IPS-15b (cell line): ENCODE results near the gene A4GNT.
"Not testable (repeated sequence)": the region's sequence is repeated elsewhere in the genome, so short reads cannot be mapped to it uniquely, and the experiment has no call there.

ENCODE experiments used
- H3K27me3 ChIP-seq: one replicate; pipeline ENCODE4 v1.6.1; 2013; ENCODE audit warnings: low read length; ENCODE audit not compliant: control insufficient read depth, insufficient read depth
- H3K36me3 ChIP-seq: one replicate; pipeline ENCODE4 v1.6.1; 2013; ENCODE audit warnings: low read length; ENCODE audit not compliant: control insufficient read depth, insufficient read depth
- H3K4me1 ChIP-seq: one replicate; pipeline ENCODE4 v1.6.1; 2013; ENCODE audit warnings: mild to moderate bottlenecking, low read length; ENCODE audit not compliant: control insufficient read depth, insufficient read depth
- H3K4me3 ChIP-seq: one replicate; pipeline ENCODE4 v1.5.1; 2013; ENCODE audit warnings: low read depth, low read length
- H3K9ac ChIP-seq: one replicate; pipeline ENCODE4 v1.6.1; 2013; ENCODE audit warnings: low read depth, mild to moderate bottlenecking, low read length
- H3K9me3 ChIP-seq: one replicate; pipeline ENCODE4 v1.6.1; 2013; ENCODE audit warnings: mild to moderate bottlenecking, low read length; ENCODE audit not compliant: control insufficient read depth, insufficient read depth

The A4GNT gene

DNA sequence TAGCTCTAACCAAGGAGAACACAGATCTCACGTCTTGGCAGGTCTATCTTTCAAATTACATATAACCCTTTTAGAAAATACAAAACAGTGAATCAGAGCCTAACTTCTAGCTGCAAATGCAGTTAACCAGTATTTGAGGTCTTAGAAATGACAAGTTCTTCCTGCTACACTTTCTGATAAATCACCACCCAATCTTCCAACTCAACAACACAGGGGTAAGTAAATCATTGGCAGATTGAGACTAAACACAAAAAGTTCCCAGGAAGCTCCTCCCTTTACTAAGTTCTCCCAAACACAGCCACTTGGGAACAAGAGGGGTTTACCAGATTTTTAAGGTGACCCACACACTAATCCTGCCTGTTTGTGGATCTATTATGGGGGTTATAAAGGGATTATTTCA, at the start of gene A4GNT:
Gene A4GNT (minus strand): TSS at position 152 of the 400 bp plus-strand sequence. CDS start 1,134 bp downstream, outside the sequence.
- no peak within 1 kb of the TSS for H3K9ac ChIP-seq
- no peak within 1 kb of the TSS for H3K4me3 ChIP-seq
- H3K36me3 ChIP-seq, result no peaks in the 10 kb centered on the region
- H3K27me3 ChIP-seq, result no peaks in the 10 kb centered on the region
- no peaks in the 10 kb centered on the region for H3K9me3 ChIP-seq
- no peaks in the 10 kb centered on the region for H3K4me1 ChIP-seq

DNA sequence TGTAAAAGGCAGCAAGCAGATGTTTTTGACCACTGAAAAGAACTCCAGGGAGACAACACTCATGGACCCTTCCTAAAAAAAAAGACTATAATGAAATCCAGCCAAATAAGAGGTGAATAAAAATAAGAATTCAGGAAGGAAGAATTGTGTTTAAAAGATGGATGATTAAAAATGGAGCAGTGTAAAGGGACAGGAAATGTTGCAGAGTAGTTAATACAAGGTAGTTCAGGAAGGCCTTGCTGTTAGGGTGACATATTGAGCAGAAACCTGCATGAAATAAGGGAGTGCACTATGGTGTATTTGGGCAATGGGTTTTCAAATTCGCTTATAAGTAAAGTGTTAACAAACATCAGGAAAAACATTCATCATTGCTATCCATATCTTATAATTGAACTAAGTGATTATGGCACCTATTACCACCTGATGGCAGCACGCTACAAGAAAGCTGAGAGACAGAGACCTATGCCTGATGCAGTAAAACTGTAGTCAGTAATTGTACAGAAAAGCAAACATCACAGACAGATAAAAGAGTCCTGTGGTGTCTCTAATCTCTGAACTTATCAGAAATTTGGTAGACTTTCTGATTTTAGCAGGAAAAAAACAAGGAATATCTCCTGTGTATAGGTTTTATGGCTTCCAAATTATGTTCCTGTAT, 48.3 kb upstream of the A4GNT start:
- H3K4me1 ChIP-seq, result no peaks in the 10 kb centered on the region
- no peak overlapping the region for H3K4me3 ChIP-seq
- H3K27me3 ChIP-seq, result peaks cover 8% of the 10 kb centered on the region
- H3K9me3 ChIP-seq, result no peaks in the 10 kb centered on the region
- H3K9ac ChIP-seq, result no peak overlapping the region
- H3K36me3 ChIP-seq, result no peaks in the 10 kb centered on the region

DNA sequence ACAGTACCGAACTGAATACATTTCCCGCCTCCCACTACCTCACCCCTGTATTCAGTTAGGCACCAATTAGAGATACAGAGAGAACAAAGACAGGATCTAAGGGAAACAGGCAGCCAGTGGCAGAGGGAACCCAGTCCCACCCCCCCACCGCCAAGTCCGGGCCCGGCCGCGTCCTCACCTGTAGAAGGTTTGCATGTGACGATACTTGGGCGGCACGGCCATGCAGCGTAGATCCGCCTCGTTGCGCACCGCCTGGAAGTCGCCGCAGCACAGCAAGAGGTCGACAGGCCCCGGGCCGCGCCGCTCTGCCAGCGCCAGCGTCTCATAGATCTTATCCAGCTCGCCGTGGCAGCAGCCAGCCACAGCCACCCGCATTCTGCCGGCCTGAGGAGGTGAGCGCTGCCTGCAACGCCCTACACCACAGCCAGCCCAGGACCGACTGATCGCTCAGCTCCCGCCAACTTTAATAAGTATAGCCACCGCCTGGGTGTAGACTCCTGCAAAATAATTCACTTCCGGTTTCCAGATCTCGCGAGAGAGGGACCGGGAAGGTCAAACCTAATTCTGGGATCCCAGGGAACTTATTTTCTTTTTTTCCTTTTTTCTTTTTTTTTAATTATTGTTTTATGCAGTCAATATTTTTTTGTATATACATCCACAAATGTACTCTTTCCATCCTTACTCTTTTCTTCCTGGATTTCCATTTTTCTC, 42.4 kb upstream of the A4GNT start, which contains the start of gene DBR1:
Gene DBR1 (minus strand): TSS at position 501 of the 711 bp plus-strand sequence. CDS start 126 bp downstream, at position 375.
- Histone ChIP-seq H3K27me3 (no peaks in the 10 kb centered on the region), H3K9me3 (no peaks in the 10 kb centered on the region), H3K9ac (peak within 1 kb of the TSS; percentile 91), H3K36me3 (peaks cover 3% of the 10 kb centered on the region), H3K4me3 (peak within 1 kb of the TSS; percentile 91), H3K4me1 (no peaks in the 10 kb centered on the region)

DNA sequence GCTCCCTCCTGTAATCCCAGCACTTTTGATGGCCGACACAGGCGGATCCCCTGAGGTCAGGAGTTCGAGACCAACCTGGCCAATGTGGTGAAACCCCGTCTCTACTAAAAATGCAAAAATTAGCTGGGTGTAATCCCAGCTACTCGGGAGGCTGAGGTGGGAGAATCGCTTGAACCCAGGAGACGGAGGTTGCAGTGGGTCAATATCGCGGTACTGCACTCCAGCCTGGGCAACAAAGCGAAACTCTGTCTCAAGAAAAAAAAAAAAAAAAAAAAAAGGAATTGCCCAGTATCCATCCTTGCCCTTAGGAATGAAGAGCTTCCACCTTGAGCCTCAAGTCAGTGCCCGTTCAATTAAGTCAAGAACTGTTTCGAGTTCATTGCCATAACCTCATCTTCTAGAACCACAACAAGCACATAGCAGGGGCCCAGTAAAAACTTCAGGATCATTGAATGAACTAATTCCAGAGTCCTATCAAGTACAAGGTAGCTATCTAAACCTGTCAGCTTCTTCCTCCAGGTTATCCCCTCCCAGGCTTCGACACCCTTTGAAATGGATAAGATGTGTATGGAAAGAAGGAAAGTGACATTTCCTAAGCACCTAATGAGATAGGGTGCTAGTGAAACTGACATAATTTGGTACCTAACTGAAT, 41.7 kb upstream of the A4GNT start:
- Histone ChIP-seq H3K36me3 (peaks cover 6% of the 10 kb centered on the region), H3K9me3 (no peaks in the 10 kb centered on the region), H3K4me1 (no peaks in the 10 kb centered on the region), H3K4me3 (peak overlapping the region; percentile 91), H3K9ac (peak overlapping the region; percentile 91), H3K27me3 (no peaks in the 10 kb centered on the region)

DNA sequence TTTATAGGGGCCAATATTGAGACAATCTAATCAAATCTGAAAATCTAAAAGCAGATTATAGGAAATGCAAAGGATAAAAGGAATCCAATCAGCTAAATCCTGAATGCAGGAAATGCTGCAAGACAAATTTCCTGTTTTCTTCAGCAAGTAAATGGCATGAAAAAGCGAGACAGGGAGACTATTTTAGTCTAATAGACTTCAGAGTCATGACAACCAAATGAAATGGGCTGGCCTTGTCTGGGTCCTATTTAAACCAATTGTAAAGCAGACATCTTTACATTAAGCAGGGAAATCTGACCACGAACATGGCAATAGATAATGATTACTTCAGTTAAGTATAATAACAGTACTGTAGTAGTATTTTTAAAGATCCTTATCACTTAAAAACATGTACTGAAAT, 40.4 kb upstream of the A4GNT start:
- Histone ChIP-seq H3K4me3 (no peak overlapping the region), H3K9me3 (no peaks in the 10 kb centered on the region), H3K9ac (no peak overlapping the region), H3K4me1 (no peaks in the 10 kb centered on the region), H3K27me3 (no peaks in the 10 kb centered on the region), H3K36me3 (peaks cover 9% of the 10 kb centered on the region)

DNA sequence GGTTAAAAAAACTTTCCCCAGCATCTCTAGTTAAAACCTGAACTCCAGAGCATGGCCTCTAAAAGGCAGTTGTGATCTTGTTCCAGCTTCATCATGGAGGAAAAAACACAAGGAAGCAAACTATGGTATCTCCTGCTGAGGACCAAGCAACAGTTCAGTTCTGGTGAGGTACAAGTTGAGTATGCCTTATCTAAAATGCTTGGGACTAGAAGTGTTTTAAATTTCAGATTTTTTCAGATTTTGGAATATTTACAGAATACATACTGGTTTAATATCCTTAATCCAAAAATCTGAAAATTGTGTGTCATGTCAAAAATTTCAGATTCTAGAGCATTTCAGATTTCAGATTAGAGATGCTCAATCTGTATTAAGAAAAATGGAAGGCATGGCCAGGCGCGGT, 32.9 kb upstream of the A4GNT start:
- H3K9ac ChIP-seq, result no peak overlapping the region
- no peaks in the 10 kb centered on the region for H3K4me1 ChIP-seq
- H3K9me3 ChIP-seq, result no peaks in the 10 kb centered on the region
- H3K27me3 ChIP-seq, result no peaks in the 10 kb centered on the region
- H3K4me3 ChIP-seq, result no peak overlapping the region
- peaks cover 16% of the 10 kb centered on the region for H3K36me3 ChIP-seq

DNA sequence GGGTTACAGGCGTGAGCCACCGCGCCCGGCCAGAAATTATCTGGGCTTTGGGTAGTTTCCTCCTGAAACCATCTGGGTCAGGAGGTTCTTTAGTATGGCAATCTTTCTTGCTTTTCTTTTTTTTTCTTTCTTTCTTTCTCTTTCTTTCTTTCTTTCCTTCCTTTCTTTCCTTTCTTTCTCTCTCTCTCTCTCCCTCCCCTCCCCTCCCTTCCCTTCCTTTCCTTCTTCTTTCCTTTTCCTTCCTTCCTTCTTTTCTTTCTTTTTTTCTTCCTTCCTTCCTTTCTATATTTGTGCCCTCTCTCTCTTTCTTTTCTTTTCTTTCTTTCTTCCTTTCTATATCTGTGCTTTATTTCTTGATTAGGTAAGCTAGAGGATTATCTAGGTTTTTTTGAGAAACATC, 25.6 kb upstream of the A4GNT start:
- Histone ChIP-seq H3K4me1 (no peaks in the 10 kb centered on the region), H3K36me3 (peaks cover 3% of the 10 kb centered on the region), H3K4me3 (no peak overlapping the region), H3K9me3 (no peaks in the 10 kb centered on the region), H3K9ac (no peak overlapping the region), H3K27me3 (no peaks in the 10 kb centered on the region)

DNA sequence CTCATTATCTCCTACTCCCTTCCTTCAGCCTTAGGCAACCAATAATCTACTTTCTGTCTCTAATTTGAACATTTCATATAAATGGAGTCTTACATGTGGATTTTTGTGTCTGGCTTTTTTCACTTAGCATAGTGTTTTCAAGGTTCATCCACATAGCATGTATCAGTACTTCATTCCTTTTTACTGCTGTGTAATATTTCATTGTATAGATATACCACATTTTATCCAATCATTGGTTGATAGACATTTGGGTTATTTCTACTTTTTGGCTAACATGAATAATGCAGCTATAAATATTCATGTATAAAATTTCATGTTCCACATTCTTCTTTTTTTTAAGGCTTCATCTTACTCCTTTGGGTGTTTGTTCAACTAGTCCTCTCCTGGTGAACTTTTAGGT, 22.3 kb upstream of the A4GNT start:
- no peaks in the 10 kb centered on the region for H3K9me3 ChIP-seq
- H3K36me3 ChIP-seq, result no peaks in the 10 kb centered on the region
- no peaks in the 10 kb centered on the region for H3K27me3 ChIP-seq
- H3K9ac ChIP-seq, result no peak overlapping the region
- H3K4me1 ChIP-seq, result no peaks in the 10 kb centered on the region
- H3K4me3 ChIP-seq, result no peak overlapping the region

DNA sequence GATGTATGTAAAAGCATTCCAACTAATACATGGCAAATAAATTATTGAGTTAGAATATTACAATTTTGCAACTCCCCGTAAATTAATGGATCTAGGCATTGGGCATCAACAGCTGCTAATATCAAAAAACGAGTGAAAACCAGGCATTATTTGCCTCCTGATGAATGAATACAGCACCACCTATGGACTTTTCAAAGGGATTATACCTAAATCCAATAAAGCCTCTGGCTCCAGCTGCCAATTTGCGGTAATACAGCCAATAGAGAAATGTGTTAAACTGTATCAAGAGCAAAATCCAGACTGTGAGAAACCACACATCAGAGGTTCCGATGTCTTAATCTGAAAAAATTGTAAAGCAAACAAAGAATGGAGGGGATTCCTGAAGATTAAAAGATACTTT, 16.3 kb upstream of the A4GNT start:
- Histone ChIP-seq H3K9me3 (no peaks in the 10 kb centered on the region), H3K36me3 (no peaks in the 10 kb centered on the region), H3K4me3 (no peak overlapping the region), H3K27me3 (no peaks in the 10 kb centered on the region), H3K9ac (no peak overlapping the region), H3K4me1 (no peaks in the 10 kb centered on the region)

DNA sequence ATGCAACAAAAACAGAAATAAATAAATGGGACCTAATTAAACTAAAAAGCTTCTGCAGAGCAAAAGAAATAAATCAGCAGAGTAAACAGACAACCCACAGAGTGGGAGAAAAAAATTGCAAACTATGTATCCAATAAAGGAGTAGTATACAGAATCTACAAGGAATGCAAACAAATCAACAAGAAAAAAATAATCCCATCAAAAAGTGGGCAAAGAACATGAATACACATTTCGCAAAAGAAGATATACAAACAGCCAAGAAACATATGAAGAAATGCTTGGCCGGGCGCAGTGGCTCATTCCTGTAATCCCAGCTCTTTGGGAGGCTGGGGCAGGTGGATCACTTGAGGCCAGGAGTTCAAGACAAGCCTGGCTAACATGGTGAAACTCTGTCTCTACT, 10.0 kb upstream of the A4GNT start:
- not testable (repeated sequence) for H3K27me3 ChIP-seq, H3K4me1 ChIP-seq, H3K36me3 ChIP-seq, H3K4me3 ChIP-seq, H3K9me3 ChIP-seq, H3K9ac ChIP-seq

DNA sequence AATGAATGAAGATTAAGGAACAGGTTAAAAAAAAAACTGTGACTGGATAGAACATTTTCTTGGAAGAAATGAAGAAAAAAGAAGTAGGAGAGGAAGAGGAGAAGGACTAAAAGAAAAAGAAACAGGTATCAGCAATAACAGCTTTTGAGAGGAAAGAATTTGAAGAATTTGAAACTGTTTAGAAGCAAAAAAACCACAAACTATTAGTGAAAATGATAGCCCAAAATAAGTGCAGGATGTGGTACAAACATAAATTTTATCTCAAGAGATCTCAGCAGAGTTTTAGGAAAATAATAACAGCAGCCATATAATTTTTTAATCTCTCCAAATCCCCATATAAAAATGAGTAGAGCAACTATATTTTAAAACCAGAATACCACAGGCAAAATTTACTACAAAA, 8.8 kb upstream of the A4GNT start:
- H3K4me3 ChIP-seq, result no peak overlapping the region
- H3K9ac ChIP-seq, result no peak overlapping the region
- no peaks in the 10 kb centered on the region for H3K4me1 ChIP-seq
- no peaks in the 10 kb centered on the region for H3K27me3 ChIP-seq
- H3K36me3 ChIP-seq, result no peaks in the 10 kb centered on the region
- no peaks in the 10 kb centered on the region for H3K9me3 ChIP-seq

DNA sequence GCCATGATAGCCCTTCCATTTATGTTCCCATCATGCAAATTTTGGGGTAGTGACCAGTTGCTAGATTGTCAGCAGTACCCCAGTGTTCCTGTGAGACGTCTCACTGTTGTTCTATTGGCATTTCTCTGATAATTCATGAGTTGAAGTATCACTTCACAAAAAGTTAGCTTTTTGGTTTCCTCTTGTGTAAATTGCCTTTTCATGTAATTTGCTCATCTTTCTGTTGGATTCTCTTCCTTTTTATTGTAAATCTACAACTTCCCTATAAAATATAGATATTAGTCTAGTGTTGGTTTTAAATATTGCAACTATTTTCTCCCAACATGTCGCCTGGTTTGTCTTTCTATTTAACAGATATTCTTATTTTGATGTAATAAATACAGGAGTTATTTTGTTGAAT, 7.5 kb upstream of the A4GNT start:
- H3K4me1 ChIP-seq, result no peaks in the 10 kb centered on the region
- H3K9ac ChIP-seq, result no peak overlapping the region
- no peak overlapping the region for H3K4me3 ChIP-seq
- no peaks in the 10 kb centered on the region for H3K9me3 ChIP-seq
- no peaks in the 10 kb centered on the region for H3K36me3 ChIP-seq
- H3K27me3 ChIP-seq, result no peaks in the 10 kb centered on the region
